Measurements from ENCODE around the gene ARHGEF19.

Gene ARHGEF19

DNA sequence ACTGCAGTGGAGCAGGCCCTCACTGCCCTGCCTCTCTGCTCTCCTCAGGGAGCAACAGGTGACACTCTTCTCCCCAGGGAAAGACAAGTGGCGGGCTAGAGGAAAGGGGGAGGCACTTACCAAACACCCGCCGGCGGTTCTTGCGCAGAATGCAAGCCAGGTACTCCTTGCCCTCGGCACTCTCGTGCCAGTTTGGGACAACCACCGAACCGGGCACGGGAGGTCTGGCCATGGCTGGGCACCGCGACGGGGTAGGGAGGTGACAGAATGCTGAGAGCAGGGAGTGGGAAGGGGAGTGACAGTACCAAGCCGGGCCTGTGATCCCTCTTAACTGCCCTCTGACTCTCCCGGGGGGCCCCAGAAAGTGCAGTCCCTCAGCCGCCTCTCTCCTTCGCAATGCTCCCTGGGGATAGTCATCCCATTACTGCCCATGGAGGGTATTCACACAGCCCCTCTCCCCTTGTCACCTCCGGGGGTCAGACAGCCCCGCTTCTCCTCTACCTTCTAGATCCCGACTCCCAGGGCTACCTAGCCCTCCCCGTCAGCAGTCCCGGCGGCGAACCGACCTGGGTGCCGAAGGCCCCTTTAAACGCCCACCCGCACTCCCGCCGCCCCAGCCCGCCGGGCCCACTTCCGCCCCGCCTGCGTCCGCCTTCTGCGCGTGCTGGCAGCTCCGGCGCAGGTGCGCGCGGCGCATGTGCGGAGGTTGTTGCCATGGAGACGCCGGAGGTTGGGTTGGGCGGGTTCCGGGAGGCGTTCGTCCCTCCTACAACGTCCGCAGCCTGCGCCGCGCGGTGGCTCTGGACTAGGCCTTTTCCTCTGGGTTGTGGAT, 24.3 kb upstream of the ARHGEF19 start, which contains the start of gene CPLANE2:
TSS of gene CPLANE2 (minus strand) at position 673 of the 832 bp plus-strand sequence. CDS start at position 232, 441 bp downstream.
- H3K27me3 ChIP-seq (ENCODE audit: control insufficient read depth, low read length): no peaks in the 10 kb centered on the region
- H3K36me3 ChIP-seq (ENCODE audit: control insufficient read depth, low read length): no peaks in the 10 kb centered on the region
- no peak for TF ChIP-seq EZH2phosphoT487 (IDR thresholded peaks at IDR 0.05; ENCODE audit: borderline replicate concordance, low read length)
- TF ChIP-seq, protein P1, sequence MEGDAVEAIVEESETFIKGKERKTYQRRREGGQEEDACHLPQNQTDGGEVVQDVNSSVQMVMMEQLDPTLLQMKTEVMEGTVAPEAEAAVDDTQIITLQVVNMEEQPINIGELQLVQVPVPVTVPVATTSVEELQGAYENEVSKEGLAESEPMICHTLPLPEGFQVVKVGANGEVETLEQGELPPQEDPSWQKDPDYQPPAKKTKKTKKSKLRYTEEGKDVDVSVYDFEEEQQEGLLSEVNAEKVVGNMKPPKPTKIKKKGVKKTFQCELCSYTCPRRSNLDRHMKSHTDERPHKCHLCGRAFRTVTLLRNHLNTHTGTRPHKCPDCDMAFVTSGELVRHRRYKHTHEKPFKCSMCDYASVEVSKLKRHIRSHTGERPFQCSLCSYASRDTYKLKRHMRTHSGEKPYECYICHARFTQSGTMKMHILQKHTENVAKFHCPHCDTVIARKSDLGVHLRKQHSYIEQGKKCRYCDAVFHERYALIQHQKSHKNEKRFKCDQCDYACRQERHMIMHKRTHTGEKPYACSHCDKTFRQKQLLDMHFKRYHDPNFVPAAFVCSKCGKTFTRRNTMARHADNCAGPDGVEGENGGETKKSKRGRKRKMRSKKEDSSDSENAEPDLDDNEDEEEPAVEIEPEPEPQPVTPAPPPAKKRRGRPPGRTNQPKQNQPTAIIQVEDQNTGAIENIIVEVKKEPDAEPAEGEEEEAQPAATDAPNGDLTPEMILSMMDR (IDR thresholded peaks at IDR 0.05; ENCODE audit: low read depth, low read length, poor library complexity, severe bottlenecking): no peak
- peaks cover 5% of the 10 kb centered on the region; the same call in 1 of the 2 replicates for H3F3A ChIP-seq (ENCODE audit: control insufficient read depth, insufficient read depth)
- no peaks in the 10 kb centered on the region for H3K9me3 ChIP-seq (ENCODE audit: control insufficient read depth, insufficient read depth, low read length)
- H3K9me2 ChIP-seq (replicated peaks; ENCODE audit: control insufficient read depth, low read length): no peaks in the 10 kb centered on the region
- H3K4me1 ChIP-seq (ENCODE audit: control insufficient read depth, low read length): peaks cover 16% of the 10 kb centered on the region
- no peaks in the 10 kb centered on the region for H3K79me2 ChIP-seq (ENCODE audit: control insufficient read depth, low read length)
- H3K4me2 ChIP-seq (ENCODE audit: low read length): peak within 1 kb of the TSS; percentile 84
- H3K4me3 ChIP-seq (ENCODE audit: low read length): peak within 1 kb of the TSS; percentile 78
- no peaks in the 10 kb centered on the region for H4K20me1 ChIP-seq (ENCODE audit: control insufficient read depth, insufficient read depth, low read depth, low read length)
- H3K27ac ChIP-seq (ENCODE audit: low read depth, low read length): peak within 1 kb of the TSS; percentile 21; the same call in 1 of the 2 replicates

DNA sequence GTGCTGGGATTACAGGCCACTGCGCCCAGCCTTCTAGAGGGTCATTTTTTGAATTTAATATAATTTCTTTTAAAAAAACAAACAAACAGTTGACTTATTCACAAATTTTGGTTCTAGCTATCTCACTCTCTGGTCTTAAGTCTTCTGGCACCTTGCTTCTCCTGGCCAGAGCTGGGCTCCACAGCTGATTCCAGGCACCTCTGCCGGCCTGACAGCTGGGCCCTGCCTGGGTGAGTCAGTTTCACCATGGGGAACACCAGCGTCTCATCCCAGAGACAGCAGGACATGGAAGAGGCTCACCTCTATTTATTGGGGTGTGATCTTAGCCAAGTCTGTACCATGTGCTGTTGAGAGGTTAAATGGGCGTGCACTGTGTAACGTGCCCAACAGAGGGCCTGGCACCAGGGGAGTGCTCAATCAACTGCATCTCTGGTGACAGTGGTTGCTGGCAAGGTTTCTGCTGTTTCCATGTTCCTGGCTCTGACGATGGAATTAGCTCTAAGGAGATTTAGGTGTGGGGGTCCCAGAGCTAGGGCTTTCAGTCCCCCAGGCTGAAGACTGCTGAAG, 23.6 kb upstream of the ARHGEF19 start:
- Histone ChIP-seq H3K27ac (ENCODE audit: low read depth, low read length) (no peak overlapping the region), H3K4me3 (ENCODE audit: low read length) (peak overlapping the region; percentile 78)

DNA sequence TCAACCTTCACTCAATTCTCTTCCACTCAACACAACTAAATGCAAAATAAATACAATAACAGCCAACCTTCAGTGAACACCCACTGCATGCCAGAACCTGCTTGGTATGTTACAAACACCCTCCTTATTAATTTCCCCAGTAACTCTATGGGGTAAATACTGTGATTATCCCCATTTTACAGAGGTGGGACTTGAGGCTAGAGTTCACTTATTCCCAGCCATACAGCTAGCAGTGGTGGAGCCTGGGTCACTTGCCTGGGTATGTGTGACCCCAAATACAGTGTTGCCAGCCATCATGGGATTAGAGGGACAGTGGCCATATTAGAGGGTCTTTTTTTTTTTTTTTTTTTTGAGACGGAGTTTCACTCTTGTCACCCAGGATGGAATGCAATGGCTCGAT, 22.9 kb upstream of the ARHGEF19 start:
- H4K20me1 ChIP-seq (ENCODE audit: control insufficient read depth, insufficient read depth, low read depth, low read length): no peaks in the 10 kb centered on the region
- H3K9me2 ChIP-seq (replicated peaks; ENCODE audit: control insufficient read depth, low read length): no peaks in the 10 kb centered on the region
- no peak overlapping the region for H3K27ac ChIP-seq (ENCODE audit: low read depth, low read length)
- no peaks in the 10 kb centered on the region for H3K27me3 ChIP-seq (ENCODE audit: control insufficient read depth, low read length)
- peaks cover 5% of the 10 kb centered on the region; the same call in 1 of the 2 replicates for H3F3A ChIP-seq (ENCODE audit: control insufficient read depth, insufficient read depth)
- TF ChIP-seq EZH2phosphoT487 (IDR thresholded peaks at IDR 0.05; ENCODE audit: borderline replicate concordance, low read length): no peak
- TF ChIP-seq, protein P1 (IDR thresholded peaks at IDR 0.05; ENCODE audit: low read depth, low read length, poor library complexity, severe bottlenecking): no peak
- no peak overlapping the region for H3K4me2 ChIP-seq (ENCODE audit: low read length)
- no peak overlapping the region for H3K4me3 ChIP-seq (ENCODE audit: low read length)
- H3K9me3 ChIP-seq (ENCODE audit: control insufficient read depth, insufficient read depth, low read length): no peaks in the 10 kb centered on the region
- H3K4me1 ChIP-seq (ENCODE audit: control insufficient read depth, low read length): peaks cover 16% of the 10 kb centered on the region
- no peaks in the 10 kb centered on the region for H3K36me3 ChIP-seq (ENCODE audit: control insufficient read depth, low read length)
- no peaks in the 10 kb centered on the region for H3K79me2 ChIP-seq (ENCODE audit: control insufficient read depth, low read length)

More for the DNA sequence above, 23.6 kb upstream of the ARHGEF19 start:
- no peaks in the 10 kb centered on the region for H3K79me2 ChIP-seq (ENCODE audit: control insufficient read depth, low read length)
- peaks cover 5% of the 10 kb centered on the region; the same call in 1 of the 2 replicates for H3F3A ChIP-seq (ENCODE audit: control insufficient read depth, insufficient read depth)
- no peak for TF ChIP-seq EZH2phosphoT487 (IDR thresholded peaks at IDR 0.05; ENCODE audit: borderline replicate concordance, low read length)
- TF ChIP-seq, protein P1 (IDR thresholded peaks at IDR 0.05; ENCODE audit: low read depth, low read length, poor library complexity, severe bottlenecking): peak; percentile 51
- no peaks in the 10 kb centered on the region for H3K36me3 ChIP-seq (ENCODE audit: control insufficient read depth, low read length)
- H3K4me2 ChIP-seq (ENCODE audit: low read length): peak overlapping the region; percentile 84
- no peaks in the 10 kb centered on the region for H4K20me1 ChIP-seq (ENCODE audit: control insufficient read depth, insufficient read depth, low read depth, low read length)
- H3K4me1 ChIP-seq (ENCODE audit: control insufficient read depth, low read length): peaks cover 16% of the 10 kb centered on the region
- H3K9me2 ChIP-seq (replicated peaks; ENCODE audit: control insufficient read depth, low read length): no peaks in the 10 kb centered on the region
- H3K9me3 ChIP-seq (ENCODE audit: control insufficient read depth, insufficient read depth, low read length): no peaks in the 10 kb centered on the region
- no peaks in the 10 kb centered on the region for H3K27me3 ChIP-seq (ENCODE audit: control insufficient read depth, low read length)

Measured in DOHH2 (cell line).